OCI-LY7 (cell line): ENCODE measurements around the gene OR1J2. TPM values are rescaled to one million over a fixed set of nuclear protein-coding genes. Genes with fewer than 3 reads are reported as not detected.

Experiments
- BruUV-seq: library from RNA; stranded (reverse); fragments of 400-500 nt; replicated peaks from 2 replicates; lab custom pipeline; 2021; lab: Mats Ljungman, UMichigan
- CTCF ChIA-PET: fragments of 300-600 bp; sonication (Branson Sonifier 250); formaldehyde crosslinking; loops from one replicate; lab custom pipeline; 2022; ENCODE audit warnings: antibody characterized with exemption; ENCODE audit not compliant: unreplicated experiment; lab: Charles Lee
- POLR2A ChIA-PET: fragments of 300-600 bp; sonication (Branson Sonifier 250); formaldehyde crosslinking; loops from one replicate; lab custom pipeline; 2022; ENCODE audit warnings: antibody characterized with exemption; lab: Charles Lee
- DNase-seq: peaks from one replicate; pipeline ENCODE4 v3.0.0-alpha.2; 2015; ENCODE audit warnings: low spot score
- H2AFZ ChIP-seq: fragments of 200-600 bp; sonication (generic), shearing (Covaris generic); 2 replicates; pipeline ENCODE4 v1.6.1; 2014; ENCODE audit warnings: mild to moderate bottlenecking, antibody characterized with exemption, low read length, moderate library complexity
- H3K27ac ChIP-seq: fragments of 200-600 bp; sonication (generic); 2 replicates; pipeline ENCODE4 v1.5.1; 2014; ENCODE audit warnings: mixed run types, low read depth, mild to moderate bottlenecking, moderate library complexity, low read length, inconsistent platforms; ENCODE audit not compliant: poor library complexity, severe bottlenecking
- H3K36me3 ChIP-seq: fragments of 200-600 bp; sonication (generic); 2 replicates; pipeline ENCODE4 v1.6.1; 2014; ENCODE audit warnings: mild to moderate bottlenecking, antibody characterized with exemption, low read length, moderate library complexity, mixed read lengths; ENCODE audit not compliant: insufficient read depth
- H3K4me1 ChIP-seq: fragments of 200-600 bp; sonication (generic); 2 replicates; pipeline ENCODE4 v1.5.1; 2014; ENCODE audit warnings: mild to moderate bottlenecking, low read length; ENCODE audit not compliant: insufficient read depth, poor library complexity, severe bottlenecking
- H3K4me2 ChIP-seq: fragments of 200-600 bp; sonication (generic); 2 replicates; pipeline ENCODE4 v1.6.1; 2014; ENCODE audit warnings: mild to moderate bottlenecking, low read length
- H3K4me3 ChIP-seq: fragments of 200-600 bp; sonication (generic); 2 replicates; pipeline ENCODE4 v1.5.1; 2014; ENCODE audit warnings: mild to moderate bottlenecking, low read depth, low read length; ENCODE audit not compliant: poor library complexity, severe bottlenecking
- H3K79me2 ChIP-seq: fragments of 200-600 bp; sonication (generic); 2 replicates; pipeline ENCODE4 v1.6.1; 2016; ENCODE audit warnings: low read depth, mild to moderate bottlenecking, low read length, moderate library complexity, mixed read lengths; ENCODE audit not compliant: insufficient read depth
- H3K9me2 ChIP-seq: fragments of 200-600 bp; sonication (generic); 2 replicates; pipeline ENCODE4 v1.6.1; 2016; ENCODE audit warnings: mild to moderate bottlenecking, low read length, mixed read lengths; ENCODE audit not compliant: insufficient read depth
- H3K9me3 ChIP-seq: fragments of 200-600 bp; sonication (generic); 2 replicates; pipeline ENCODE4 v1.6.1; 2014; ENCODE audit warnings: mild to moderate bottlenecking, mixed run types, low read length, mixed read lengths
- H4K20me1 ChIP-seq: fragments of 200-600 bp; sonication (generic); 2 replicates; pipeline ENCODE4 v1.6.1; 2014; ENCODE audit warnings: mild to moderate bottlenecking, antibody characterized with exemption, low read length, moderate library complexity, mixed read lengths; ENCODE audit not compliant: insufficient read depth
- CTCF ChIP-seq: fragments of 200-600 bp; sonication (generic); conservative IDR thresholded peaks from 2 replicates; pipeline ENCODE4 v1.5.1; 2014; ENCODE audit warnings: mild to moderate bottlenecking, antibody characterized with exemption, low read length, moderate library complexity, mixed read lengths
- EZH2phosphoT487 ChIP-seq: fragments of 200-600 bp; sonication (generic); IDR thresholded peaks from 2 replicates; pipeline ENCODE4 v1.6.1; 2018; ENCODE audit warnings: low read depth, borderline replicate concordance, mild to moderate bottlenecking, mixed run types, antibody characterized with exemption, low read length, moderate library complexity, mixed read lengths
- intact Hi-C: fragments of 100-400 bp; cut with micrococcal nuclease; formaldehyde crosslinking; loops from one replicate; pipeline ENCODE4 v1.10.0; 2022; ENCODE audit not compliant: unreplicated experiment
- total RNA-seq, 2 experiments: library from RNA; depleted of rRNA in 1 of 2; stranded (reverse); fragments of >200 nt in 1 of 2; shearing (Covaris generic) in 1 of 2; gene quantifications; 2 replicates each; pipeline ENCODE4 v1.2.3, GENCODE V29; 2014 to 2022

OR1J2 gene
- total RNA-seq, 2 experiments from 2014 or later, result not detected

DNA sequence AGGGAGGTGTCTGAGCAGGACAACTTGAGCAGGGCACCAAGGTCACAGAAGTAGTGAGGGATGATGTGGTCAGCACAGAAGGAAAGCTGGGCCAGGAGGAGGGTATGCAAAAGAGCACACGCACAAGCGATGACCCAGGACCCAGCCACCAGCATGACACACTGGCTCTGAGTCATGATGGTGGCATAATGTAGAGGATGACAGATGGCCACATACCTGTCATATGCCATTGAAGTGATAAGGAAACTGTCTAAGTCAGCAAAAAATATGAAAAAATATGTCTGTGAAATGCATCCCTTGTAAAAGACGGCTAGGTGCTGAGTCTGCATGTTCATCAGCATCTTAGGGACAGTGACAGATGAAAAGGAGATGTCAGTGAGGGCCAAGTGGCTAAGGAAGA is 33.3 kb upstream of the OR1J2 start:
- DNase-seq, result no peak
- Histone ChIP-seq H3K27ac (no peak overlapping the region), H3K4me3 (no peak overlapping the region), H2AFZ (no peak overlapping the region), H3K9me2 (no peaks in the 10 kb centered on the region), H3K79me2 (no peaks in the 10 kb centered on the region), H3K9me3 (no peaks in the 10 kb centered on the region), H4K20me1 (no peaks in the 10 kb centered on the region), H3K4me1 (no peaks in the 10 kb centered on the region), H3K4me2 (no peak overlapping the region), H3K36me3 (no peaks in the 10 kb centered on the region)
- intact Hi-C loops, result no loop called here
- no peak for TF ChIP-seq EZH2phosphoT487
- TF ChIP-seq CTCF, result no peak
- CTCF ChIA-PET, result no interaction called here
- no TSS peak for BruUV-seq
- POLR2A ChIA-PET, result no interaction called here

- H3K9me3 ChIP-seq, result no peaks in the 10 kb centered on the region
- H3K79me2 ChIP-seq, result no peaks in the 10 kb centered on the region
- no peak within 1 kb of the TSS for H2AFZ ChIP-seq
- H3K4me2 ChIP-seq, result no peak within 1 kb of the TSS
- no peaks in the 10 kb centered on the region for H3K4me1 ChIP-seq
- H3K4me3 ChIP-seq, result no peak within 1 kb of the TSS
- no peaks in the 10 kb centered on the region for H3K36me3 ChIP-seq
- intact Hi-C loops, result no loop called here
- no peaks in the 10 kb centered on the region for H3K9me2 ChIP-seq
- no peak for TF ChIP-seq CTCF
- no peak for TF ChIP-seq EZH2phosphoT487
- H3K27ac ChIP-seq, result no peak within 1 kb of the TSS
- POLR2A ChIA-PET, result no interaction called here
- no TSS peak for BruUV-seq
- CTCF ChIA-PET, result no interaction called here
- DNase-seq, result no peak
- no peaks in the 10 kb centered on the region for H4K20me1 ChIP-seq
Observed at GRCh38 chr9:122477826-122478225, 32.8 kb upstream of the OR1J2 start, which contains the start of gene OR1J1. Gene OR1J1 (minus strand): TSS chr9:122477926. CDS start chr9:122477926, 0 bp downstream.

GRCh38 chr9:122479062-122479461 is 31.5 kb upstream of the OR1J2 start:
- Histone ChIP-seq H3K9me2 (no peaks in the 10 kb centered on the region), H4K20me1 (no peaks in the 10 kb centered on the region), H3K4me3 (no peak overlapping the region), H2AFZ (no peak overlapping the region), H3K4me2 (no peak overlapping the region), H3K4me1 (no peaks in the 10 kb centered on the region), H3K27ac (no peak overlapping the region), H3K9me3 (no peaks in the 10 kb centered on the region), H3K36me3 (no peaks in the 10 kb centered on the region), H3K79me2 (no peaks in the 10 kb centered on the region)
- DNase-seq, result no peak
- intact Hi-C loops, result no loop called here
- POLR2A ChIA-PET, result interaction anchor here (0.5 kb wide), 1 partner anchor 1775 kb away, joined by 4 read pairs; no protein-coding TSS in a partner anchor
- no peak for TF ChIP-seq CTCF
- CTCF ChIA-PET, result no interaction called here
- no TSS peak for BruUV-seq
